DMS79 treated with DMSO at 0.1 percent for 48 hours (cell line): ENCODE data around the gene C1orf87.

Experiments used
- DNase-seq: peaks from one replicate; lab custom pipeline; 2025; lab: John Stamatoyannopoulos, UW

The C1orf87 gene

DNA sequence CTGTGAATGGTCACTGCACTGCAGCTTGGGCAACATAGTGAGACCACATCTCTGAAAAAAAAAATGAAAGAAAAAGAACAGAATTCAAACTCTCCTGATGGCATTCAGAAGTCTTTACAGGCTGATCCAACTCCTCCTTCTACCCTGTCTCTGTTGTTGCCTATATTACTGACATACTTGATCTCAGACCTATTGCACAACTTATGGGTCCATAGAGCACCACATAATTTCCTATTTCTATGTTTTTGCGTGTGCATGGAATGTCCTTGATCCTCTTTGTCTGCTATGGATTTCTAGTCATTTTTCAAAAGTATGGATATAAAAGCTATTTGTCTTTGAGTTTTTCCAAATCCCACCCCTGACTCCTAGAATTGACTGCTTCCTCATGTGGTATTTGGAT lies 124.6 kb downstream of the C1orf87 start:
- DNase-seq: no peak

DNA sequence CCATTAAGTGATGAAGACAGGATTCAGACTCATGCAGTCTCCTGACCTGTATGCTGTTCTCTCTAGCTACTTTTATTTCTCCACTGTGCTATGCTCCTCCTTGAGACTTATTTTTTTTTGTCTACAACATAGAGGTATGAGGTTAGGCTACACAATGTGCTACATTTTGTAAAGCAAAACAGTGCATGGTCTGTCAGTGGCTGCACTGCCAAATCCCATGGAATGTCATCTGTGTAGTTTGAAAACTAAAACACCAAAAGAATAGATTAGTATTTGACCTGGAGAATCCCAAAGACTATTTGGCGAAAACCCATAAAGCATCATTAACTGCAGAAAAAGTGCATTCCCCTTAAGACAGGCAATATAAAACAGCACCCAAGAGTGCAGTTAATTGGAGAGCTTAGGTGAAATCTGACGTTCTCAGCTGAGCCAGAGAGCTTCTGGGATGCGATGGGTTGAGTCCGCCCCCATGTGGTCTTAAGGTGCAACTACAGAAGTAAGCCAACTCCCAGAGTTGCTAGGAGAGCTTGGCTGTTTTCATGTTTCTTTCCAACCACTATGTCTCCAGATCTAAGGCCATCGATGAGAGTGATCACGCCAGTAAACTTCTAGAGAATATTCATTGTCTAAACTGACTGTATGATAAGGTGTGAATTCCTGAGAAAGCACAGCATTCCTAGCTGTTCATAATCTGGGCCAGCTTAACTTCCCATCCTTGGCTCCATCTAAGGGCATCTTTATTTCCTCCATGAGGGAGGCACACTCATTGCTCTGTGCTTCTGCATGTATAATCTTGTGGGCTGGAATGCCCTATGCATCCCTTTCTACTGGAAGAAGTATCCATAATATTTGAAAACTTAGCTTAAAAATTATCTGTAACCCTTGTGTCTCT lies 126.3 kb downstream of the C1orf87 start:
- DNase-seq: peak; percentile 42

DNA sequence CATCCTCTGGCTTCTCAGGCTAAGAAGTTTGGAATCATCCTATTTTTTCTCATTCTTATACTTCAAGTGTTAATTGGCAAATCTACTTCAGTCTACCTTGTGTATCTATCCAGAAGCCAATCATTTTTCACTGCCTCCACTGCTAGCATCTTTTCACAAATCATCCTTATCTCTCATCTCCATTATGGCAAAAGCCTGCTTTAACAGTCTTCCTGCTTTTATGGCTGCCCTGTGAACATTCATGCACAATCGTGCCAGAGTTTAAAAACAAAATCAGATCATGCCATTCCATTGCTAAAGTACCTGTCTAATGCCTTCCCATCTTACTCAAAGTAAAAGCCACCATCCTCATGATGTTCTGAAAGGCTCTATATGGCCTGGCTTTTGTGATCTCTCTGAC lies 127.8 kb downstream of the C1orf87 start:
- DNase-seq: no peak
